ENCODE measurements around the gene ZNF512.

- no peak for TF ChIP-seq POLR2AphosphoS5 (IDR thresholded peaks at IDR 0.05)
- TF ChIP-seq POLR2A (IDR thresholded peaks at IDR 0.05) = peak in 1 of 2 donors; percentile 59
- peak in 1 of 2 donors; percentile 7 for TF ChIP-seq CTCF (IDR thresholded peaks at IDR 0.05)
Observed at GRCh38 chr2:27582695-27583389, at the start of gene ZNF512.

All from suprapubic skin (tissue), 4 donors.